Tibial nerve (tissue), 4 donors: Measurements from ENCODE around the gene CIAO1. TPM values are rescaled to one million over a fixed set of nuclear protein-coding genes. Genes with fewer than 3 reads are reported as not detected.

Experiments
- DNase-seq, 2 donors: peaks; one replicate each; pipeline ENCODE4 v3.0.0-alpha.2; 2019; ENCODE audit warnings: low spot score in 2 of 2
- H3K27ac ChIP-seq, 4 donors: fragments of 200-600 bp; sonication (generic) in 3 of 4; one replicate each; pipeline ENCODE4 v1.5.1; 2017 to 2019; ENCODE audit warnings: mild to moderate bottlenecking in 1 of 4
- H3K27me3 ChIP-seq, 2 donors: fragments of 200-600 bp; sonication (generic) in 1 of 2; one replicate each; pipeline versions ENCODE4 v1.5.1 to v1.6.0; 2017 to 2019
- H3K36me3 ChIP-seq, 3 donors: fragments of 200-600 bp; sonication (generic); one replicate each; pipeline ENCODE4 v1.5.1; 2018 to 2019
- H3K4me1 ChIP-seq, 4 donors: fragments of 200-600 bp; sonication (generic) in 3 of 4; one replicate each; pipeline ENCODE4 v1.5.1; 2017 to 2019
- H3K4me3 ChIP-seq, 4 donors: fragments of 200-600 bp; sonication (generic) in 3 of 4; one replicate each; pipeline ENCODE4 v1.5.1; 2017 to 2019; ENCODE audit warnings: mild to moderate bottlenecking in 1 of 4, moderate library complexity in 1 of 4
- H3K9me3 ChIP-seq, 4 donors: fragments of 200-600 bp; sonication (generic) in 3 of 4; one replicate each; pipeline ENCODE4 v1.5.1; 2017 to 2019
- EP300 ChIP-seq, 2 donors: sonication (generic); formaldehyde crosslinking; IDR thresholded peaks; one replicate each; pipeline ENCODE4 v1.6.1; 2017; ENCODE audit warnings: antibody characterized with exemption in 2 of 2, mild to moderate bottlenecking in 1 of 2
- POLR2A ChIP-seq, 2 donors: fragments of 450-650 bp; IDR thresholded peaks; one replicate each; pipeline ENCODE4 v1.6.1; 2017; ENCODE audit warnings: antibody characterized with exemption in 2 of 2, mild to moderate bottlenecking in 2 of 2, moderate library complexity in 2 of 2
- WGBS, 2 donors: methylation state at CpG; one replicate each; pipeline ENCODE4 v1.1.5; 2018; 5-methylcytosine and 5-hydroxymethylcytosine counted together
- total RNA-seq, 4 donors: library from RNA; depleted of rRNA; stranded (reverse); fragments of >200 nt; gene quantifications; one replicate each; pipeline ENCODE4 v1.1.0, GENCODE V29; 2016
- TF ChIP-seq, protein P1 (sequence below), 5 experiments: fragments of 200-600 bp in 3 of 5; fragments of 450-650 bp in 2 of 5; sonication (generic) in 3 of 5; IDR thresholded peaks; one replicate each; pipeline ENCODE4 v1.5.1; 2016 to 2019; ENCODE audit warnings: antibody characterized with exemption in 5 of 5, mild to moderate bottlenecking in 3 of 5, moderate library complexity in 2 of 5

The CIAO1 gene
- total RNA-seq, 4 donors from 2014 or later = 132 to 172 (median 151) TPM

GRCh38 chr2:96233436-96233835, 32.6 kb upstream of the CIAO1 start:
- Histone ChIP-seq H3K4me1 (no peaks in the 10 kb centered on the region), H3K9me3 (no peaks in the 10 kb centered on the region), H3K27me3 (no peaks in the 10 kb centered on the region), H3K36me3 (no peaks in the 10 kb centered on the region), H3K27ac (no peak overlapping the region), H3K4me3 (no peak overlapping the region)
- WGBS, 2 donors = 92 to 95% methylated on average over 6 of the region's 6 CpGs
- DNase-seq = no peak
- TF ChIP-seq, protein P1, sequence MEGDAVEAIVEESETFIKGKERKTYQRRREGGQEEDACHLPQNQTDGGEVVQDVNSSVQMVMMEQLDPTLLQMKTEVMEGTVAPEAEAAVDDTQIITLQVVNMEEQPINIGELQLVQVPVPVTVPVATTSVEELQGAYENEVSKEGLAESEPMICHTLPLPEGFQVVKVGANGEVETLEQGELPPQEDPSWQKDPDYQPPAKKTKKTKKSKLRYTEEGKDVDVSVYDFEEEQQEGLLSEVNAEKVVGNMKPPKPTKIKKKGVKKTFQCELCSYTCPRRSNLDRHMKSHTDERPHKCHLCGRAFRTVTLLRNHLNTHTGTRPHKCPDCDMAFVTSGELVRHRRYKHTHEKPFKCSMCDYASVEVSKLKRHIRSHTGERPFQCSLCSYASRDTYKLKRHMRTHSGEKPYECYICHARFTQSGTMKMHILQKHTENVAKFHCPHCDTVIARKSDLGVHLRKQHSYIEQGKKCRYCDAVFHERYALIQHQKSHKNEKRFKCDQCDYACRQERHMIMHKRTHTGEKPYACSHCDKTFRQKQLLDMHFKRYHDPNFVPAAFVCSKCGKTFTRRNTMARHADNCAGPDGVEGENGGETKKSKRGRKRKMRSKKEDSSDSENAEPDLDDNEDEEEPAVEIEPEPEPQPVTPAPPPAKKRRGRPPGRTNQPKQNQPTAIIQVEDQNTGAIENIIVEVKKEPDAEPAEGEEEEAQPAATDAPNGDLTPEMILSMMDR (IDR thresholded peaks at IDR 0.05) = no peak
- no peak for TF ChIP-seq POLR2A (IDR thresholded peaks at IDR 0.05)
- no peak for TF ChIP-seq EP300 (IDR thresholded peaks at IDR 0.05)

- Histone ChIP-seq H3K27me3 (no peaks in the 10 kb centered on the region), H3K36me3 (no peaks in the 10 kb centered on the region)
- 70 to 77% methylated on average over 4 of the region's 4 CpGs for WGBS, 2 donors
Measured at GRCh38 chr2:96233880-96234316, 32.1 kb upstream of the CIAO1 start.

GRCh38 chr2:96236882-96237281, 29.1 kb upstream of the CIAO1 start:
- TF ChIP-seq, protein P1 (IDR thresholded peaks at IDR 0.05) = no peak
- TF ChIP-seq EP300 (IDR thresholded peaks at IDR 0.05) = no peak
- TF ChIP-seq POLR2A (IDR thresholded peaks at IDR 0.05) = no peak
- Histone ChIP-seq H3K36me3 (peaks cover 0 to 14% (median 0%) of the 10 kb centered on the region in 3 donors), H3K27me3 (no peaks in the 10 kb centered on the region), H3K4me1 (peaks cover 0 to 11% (median 3%) of the 10 kb centered on the region in 4 donors), H3K27ac (no peak overlapping the region), H3K9me3 (no peaks in the 10 kb centered on the region), H3K4me3 (no peak overlapping the region)
- DNase-seq = no peak
- WGBS, 2 donors = 93 to 100% methylated on average over 1 of the region's 1 CpG

More at GRCh38 chr2:96233880-96234316, 32.1 kb upstream of the CIAO1 start:
- TF ChIP-seq EP300 (IDR thresholded peaks at IDR 0.05) = no peak
- no peak for TF ChIP-seq POLR2A (IDR thresholded peaks at IDR 0.05)
- TF ChIP-seq, protein P1 (IDR thresholded peaks at IDR 0.05) = no peak
- no peak for DNase-seq
- no peak overlapping the region for H3K4me3 ChIP-seq
- no peak overlapping the region for H3K27ac ChIP-seq
- H3K9me3 ChIP-seq = no peaks in the 10 kb centered on the region
- H3K4me1 ChIP-seq = no peaks in the 10 kb centered on the region

GRCh38 chr2:96238266-96238665, 27.8 kb upstream of the CIAO1 start:
- H3K9me3 ChIP-seq = no peaks in the 10 kb centered on the region
- peaks cover 0 to 14% (median 0%) of the 10 kb centered on the region in 3 donors for H3K36me3 ChIP-seq
- H3K27ac ChIP-seq = no peak overlapping the region
- WGBS, 2 donors = 92 to 100% methylated on average over 3 of the region's 3 CpGs
- no peaks in the 10 kb centered on the region for H3K27me3 ChIP-seq
- no peak for DNase-seq
- H3K4me3 ChIP-seq = no peak overlapping the region
- TF ChIP-seq, protein P1 (IDR thresholded peaks at IDR 0.05) = no peak
- TF ChIP-seq POLR2A (IDR thresholded peaks at IDR 0.05) (no peak), EP300 (IDR thresholded peaks at IDR 0.05) (no peak)
- H3K4me1 ChIP-seq = peaks cover 0 to 22% (median 3%) of the 10 kb centered on the region in 4 donors

GRCh38 chr2:96239091-96239490, 26.9 kb upstream of the CIAO1 start:
- TF ChIP-seq POLR2A (IDR thresholded peaks at IDR 0.05) = no peak
- no peak for TF ChIP-seq EP300 (IDR thresholded peaks at IDR 0.05)
- TF ChIP-seq, protein P1 (IDR thresholded peaks at IDR 0.05) = no peak
- H3K4me1 ChIP-seq = peaks cover 0 to 22% (median 3%) of the 10 kb centered on the region in 4 donors
- H3K27me3 ChIP-seq = no peaks in the 10 kb centered on the region
- DNase-seq = no peak
- H3K36me3 ChIP-seq = peaks cover 0 to 14% (median 0%) of the 10 kb centered on the region in 3 donors
- H3K9me3 ChIP-seq = no peaks in the 10 kb centered on the region
- 79 to 85% methylated on average over 3 of the region's 3 CpGs for WGBS, 2 donors
- no peak overlapping the region for H3K27ac ChIP-seq
- H3K4me3 ChIP-seq = no peak overlapping the region
